GM12878 (cell line): ENCODE data around the gene HOXA10.

Experiments
- CEBPB ChIP-seq, 2 experiments: fragments of 150-350 bp in 1 of 2; IDR thresholded peaks; 2 replicates each; pipeline ENCODE4 v1.6.1; 2012 to 2014; ENCODE audit warnings: low read depth in 2 of 2, low read length in 2 of 2, borderline replicate concordance in 1 of 2, inconsistent platforms in 1 of 2
- RAD21 ChIP-seq: IDR thresholded peaks from 2 replicates; pipeline ENCODE4 v1.6.1; 2011; ENCODE audit warnings: mild to moderate bottlenecking, low read depth, low read length, moderate library complexity; ENCODE audit not compliant: insufficient read depth
- SMARCA5 ChIP-seq: fragments of 450-650 bp; IDR thresholded peaks from 2 replicates; pipeline ENCODE4 v1.6.1; 2017; ENCODE audit warnings: mild to moderate bottlenecking
- SP1 ChIP-seq: IDR thresholded peaks from one replicate; pipeline ENCODE4 v1.6.1; 2011; ENCODE audit warnings: low read depth, low read length
- ZNF384 ChIP-seq: IDR thresholded peaks from 2 replicates; pipeline ENCODE4 v1.6.1; 2012; ENCODE audit warnings: low read depth, mild to moderate bottlenecking, low read length, improper control_type of control experiment, borderline replicate concordance

DNA sequence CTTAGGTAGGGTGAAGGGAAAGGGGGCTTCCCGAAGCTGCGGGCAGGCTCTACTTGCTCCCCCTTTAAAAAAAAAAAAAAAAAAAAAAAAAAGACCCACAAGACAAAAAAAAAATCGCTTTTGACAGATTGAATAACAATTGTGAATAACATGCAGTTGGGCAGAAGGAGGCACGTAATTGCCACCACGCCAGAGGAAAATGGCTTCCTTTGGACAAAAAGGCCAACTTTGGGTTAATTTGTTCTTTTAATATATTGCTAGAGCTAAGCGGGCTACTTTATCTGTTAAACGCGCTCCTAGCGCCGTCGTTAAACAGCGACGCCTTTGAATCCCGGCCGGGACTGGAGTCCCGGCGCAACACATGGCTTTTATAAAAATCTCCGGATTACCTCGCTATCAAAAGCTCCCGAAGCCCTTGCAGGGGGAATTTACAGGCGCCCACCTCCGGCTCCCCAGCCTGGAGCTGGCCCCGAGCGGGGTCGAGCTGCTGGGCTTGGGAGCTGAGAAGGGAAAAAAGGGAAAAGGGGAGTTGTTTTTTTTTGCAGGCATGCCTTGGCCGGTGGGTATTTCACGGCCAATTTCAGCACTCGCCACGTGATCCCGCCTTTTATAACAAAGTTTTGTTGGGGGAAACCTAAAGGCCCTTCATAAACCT lies 9.7 kb upstream of the HOXA10 start:
- TF ChIP-seq SMARCA5 (no peak), RAD21 (no peak), SP1 (no peak), ZNF384 (no peak), CEBPB (IDR thresholded peaks at IDR 0.05; ENCODE audit: borderline replicate concordance in 1 of 2, low read depth in 2 of 2, low read length in 2 of 2) (no peak)
